H1 (cell line): ENCODE data around the gene PLVAP. TPM values are rescaled to one million over a fixed set of nuclear protein-coding genes. Genes with fewer than 3 reads are reported as not detected.

Experiments used
- CTCF ChIA-PET: fragments of 300-600 bp; sonication (Branson Sonifier 250); formaldehyde crosslinking; loops from one replicate; lab custom pipeline; 2021; ENCODE audit not compliant: partially characterized antibody; lab: Charles Lee
- POLR2A ChIA-PET: fragments of 300-600 bp; sonication (Branson Sonifier 250); formaldehyde crosslinking; loops from one replicate; lab custom pipeline; 2021; ENCODE audit warnings: inconsistent platforms; ENCODE audit not compliant: partially characterized antibody; lab: Charles Lee
- DNase-seq, 2 experiments: peaks; one replicate each; pipeline versions ENCODE4 v3.0.0 to v3.0.0-alpha.2; 2010 to 2022; ENCODE audit warnings: low spot score in 2 of 2, low read depth in 1 of 2, mixed read lengths in 1 of 2
- FAIRE-seq: peaks from 2 replicates; lab custom pipeline; 2011; peaks lifted over from hg19 to GRCh38; lab: Jason Lieb, UNC
- H2AFZ ChIP-seq: 2 replicates; pipeline ENCODE4 v1.8.1; 2012; ENCODE audit warnings: low read length, inconsistent platforms
- H2AK5ac ChIP-seq: 2 replicates; pipeline ENCODE4 v1.6.1; 2013; ENCODE audit warnings: low read depth, low read length
- H2BK120ac ChIP-seq: replicated peaks from 2 replicates; pipeline ENCODE3; 2013; ENCODE audit warnings: low read depth, low read length, inconsistent platforms
- H2BK12ac ChIP-seq: 2 replicates; pipeline ENCODE4 v1.6.1; 2013; ENCODE audit warnings: low read depth, low read length
- H2BK15ac ChIP-seq: 2 replicates; pipeline ENCODE4 v1.6.1; 2013; ENCODE audit warnings: low read length
- H2BK20ac ChIP-seq: 2 replicates; pipeline ENCODE4 v1.6.1; 2013; ENCODE audit warnings: low read length
- H2BK5ac ChIP-seq: 2 replicates; pipeline ENCODE4 v1.6.1; 2013; ENCODE audit warnings: low read depth, low read length
- H3K14ac ChIP-seq: 2 replicates; pipeline ENCODE4 v1.6.1; 2013; ENCODE audit warnings: inconsistent platforms; ENCODE audit not compliant: insufficient read length
- H3K18ac ChIP-seq: 2 replicates; pipeline ENCODE4 v1.6.1; 2013; ENCODE audit warnings: low read length; ENCODE audit errors: extremely low read depth
- H3K23ac ChIP-seq: 2 replicates; pipeline ENCODE4 v1.6.1; 2013; ENCODE audit warnings: inconsistent platforms; ENCODE audit not compliant: insufficient read length
- H3K23me2 ChIP-seq: 2 replicates; pipeline ENCODE4 v1.6.1; 2013; ENCODE audit warnings: low read depth, low read length
- H3K27ac ChIP-seq: 2 replicates; pipeline ENCODE4 v1.6.1; 2011; ENCODE audit warnings: low read depth, low read length, inconsistent platforms
- H3K27me3 ChIP-seq, 4 experiments: replicated peaks in 1 of 4; 1 replicate in 1 of 4; 2 replicates in 3 of 4; pipeline versions ENCODE4 v1.6.1 to v1.8.1; 2011 to 2013; ENCODE audit warnings: low read length in 3 of 4, mild to moderate bottlenecking in 3 of 4, inconsistent platforms in 2 of 4, mixed read lengths in 2 of 4, moderate library complexity in 1 of 4; ENCODE audit not compliant: control insufficient read depth in 3 of 4, insufficient read depth in 3 of 4; ENCODE audit errors: extremely low read depth in 1 of 4
- H3K36me3 ChIP-seq, 4 experiments: 2 replicates each; pipeline versions ENCODE4 v1.6.1 to v1.8.1; 2011 to 2013; ENCODE audit warnings: mild to moderate bottlenecking in 4 of 4, low read length in 3 of 4, moderate library complexity in 2 of 4, control low read depth in 1 of 4, inconsistent platforms in 1 of 4; ENCODE audit not compliant: insufficient read depth in 4 of 4, control insufficient read depth in 2 of 4
- H3K4ac ChIP-seq: replicated peaks from 2 replicates; pipeline ENCODE3; 2013; ENCODE audit warnings: low read length, low read depth, mixed read lengths, inconsistent platforms; ENCODE audit not compliant: insufficient read length
- H3K4me1 ChIP-seq, 4 experiments: replicated peaks in 1 of 4; 1 replicate in 1 of 4; 2 replicates in 3 of 4; pipeline versions ENCODE4 v1.6.1 to v1.8.1; 2011 to 2013; ENCODE audit warnings: low read length in 3 of 4, inconsistent platforms in 2 of 4, mixed read lengths in 1 of 4; ENCODE audit not compliant: insufficient read depth in 4 of 4, control insufficient read depth in 3 of 4
- H3K4me2 ChIP-seq, 2 experiments: 2 replicates each; pipeline versions ENCODE4 v1.6.1 to v1.8.1; 2011 to 2013; ENCODE audit warnings: low read depth in 2 of 2, low read length in 2 of 2, control low read depth in 1 of 2, inconsistent platforms in 1 of 2, mild to moderate bottlenecking in 1 of 2; ENCODE audit not compliant: insufficient read depth in 1 of 2
- H3K4me3 ChIP-seq, 4 experiments: fragments of 200-600, 300-600 bp in 1 of 4; sonication (generic), shearing (Covaris generic), sonication (Bioruptor Twin) in 1 of 4; 2 replicates each; pipeline versions ENCODE4 v1.5.1 to v1.8.1; 2011 to 2016; ENCODE audit warnings: low read length in 4 of 4, low read depth in 3 of 4, control low read depth in 2 of 4, inconsistent platforms in 2 of 4, mild to moderate bottlenecking in 2 of 4, mixed read lengths in 1 of 4, moderate library complexity in 1 of 4; ENCODE audit not compliant: insufficient read depth in 2 of 4; ENCODE audit errors: extremely low read depth in 1 of 4
- H3K56ac ChIP-seq: replicated peaks from 2 replicates; pipeline ENCODE3; 2013; ENCODE audit warnings: low read depth, mild to moderate bottlenecking, mixed read lengths, low read length, inconsistent platforms; ENCODE audit not compliant: insufficient read length
- H3K79me1 ChIP-seq: 2 replicates; pipeline ENCODE4 v1.6.1; 2013; ENCODE audit warnings: low read depth, low read length, control low read depth
- H3K79me2 ChIP-seq, 2 experiments: 2 replicates each; pipeline versions ENCODE4 v1.6.1 to v1.8.1; 2012 to 2013; ENCODE audit warnings: low read length in 2 of 2, mild to moderate bottlenecking in 2 of 2, inconsistent platforms in 1 of 2; ENCODE audit not compliant: insufficient read depth in 2 of 2, control insufficient read depth in 1 of 2
- H3K9ac ChIP-seq, 4 experiments: replicated peaks in 1 of 4; 1 replicate in 1 of 4; 2 replicates in 3 of 4; pipeline versions ENCODE4 v1.6.1 to v1.8.1; 2011 to 2013; ENCODE audit warnings: low read depth in 3 of 4, low read length in 3 of 4, control low read depth in 2 of 4, mild to moderate bottlenecking in 2 of 4, moderate library complexity in 2 of 4, inconsistent platforms in 1 of 4; ENCODE audit errors: extremely low read depth in 1 of 4
- H3K9me3 ChIP-seq, 2 experiments: 2 replicates each; pipeline versions ENCODE4 v1.6.1 to v1.8.1; 2012 to 2013; ENCODE audit warnings: mild to moderate bottlenecking in 2 of 2, moderate library complexity in 2 of 2, control low read depth in 1 of 2, inconsistent platforms in 1 of 2, low read depth in 1 of 2, low read length in 1 of 2, mixed read lengths in 1 of 2; ENCODE audit not compliant: insufficient read depth in 2 of 2
- H4K20me1 ChIP-seq, 2 experiments: replicated peaks in 1 of 2; 2 replicates each; pipeline versions ENCODE3 to v1.8.1; 2011 to 2013; ENCODE audit warnings: inconsistent platforms in 2 of 2, low read length in 2 of 2, mild to moderate bottlenecking in 1 of 2; ENCODE audit not compliant: insufficient read depth in 2 of 2, control insufficient read depth in 1 of 2
- H4K5ac ChIP-seq: 2 replicates; pipeline ENCODE4 v1.6.1; 2013; ENCODE audit warnings: low read length, low read depth, mixed read lengths, inconsistent platforms; ENCODE audit not compliant: insufficient read length
- H4K8ac ChIP-seq: 2 replicates; pipeline ENCODE4 v1.8.0; 2013; ENCODE audit warnings: mild to moderate bottlenecking, moderate library complexity, low read length, inconsistent platforms; ENCODE audit not compliant: insufficient read depth; ENCODE audit errors: extremely low read depth
- H4K91ac ChIP-seq: replicated peaks from 2 replicates; pipeline ENCODE3; 2013; ENCODE audit warnings: low read length, mixed read lengths, inconsistent platforms; ENCODE audit not compliant: insufficient read length
- CBX8 ChIP-seq: fragments of 300-800, 300-1000 bp; sonication (generic); IDR thresholded peaks from 2 replicates; pipeline ENCODE4 v1.7.1; 2016; ENCODE audit warnings: low read depth, low read length, borderline replicate concordance
- CHD1 ChIP-seq: IDR thresholded peaks from 2 replicates; pipeline ENCODE4 v1.6.1; 2012; ENCODE audit warnings: low read depth, low read length, improper control_type of control experiment
- CTBP2 ChIP-seq: IDR thresholded peaks from 2 replicates; pipeline ENCODE4 v1.7.0; 2011; ENCODE audit warnings: borderline replicate concordance, mild to moderate bottlenecking, moderate library complexity, mixed read lengths, low read length; ENCODE audit not compliant: insufficient read depth, insufficient read length
- POLR2AphosphoS5 ChIP-seq: IDR thresholded peaks from 2 replicates; pipeline ENCODE4 v1.6.1; 2011; ENCODE audit warnings: low read depth, low read length
- SP1 ChIP-seq: IDR thresholded peaks from 2 replicates; pipeline ENCODE4 v1.6.1; 2011; ENCODE audit warnings: low read depth, low read length
- SUZ12 ChIP-seq: fragments of 200-600 bp; sonication (generic); IDR thresholded peaks from 2 replicates; pipeline ENCODE4 v1.6.1; 2012; ENCODE audit warnings: mild to moderate bottlenecking, inconsistent platforms, low read length, moderate library complexity, mixed read lengths
- YY1 ChIP-seq: IDR thresholded peaks from 2 replicates; pipeline ENCODE4 v1.6.1; 2011; ENCODE audit warnings: low read depth, mild to moderate bottlenecking, low read length
- ZNF274 ChIP-seq: IDR thresholded peaks from 2 replicates; pipeline ENCODE4 v1.7.0; 2012; ENCODE audit warnings: low read length, borderline replicate concordance; ENCODE audit errors: extremely low read depth
- WGBS, 2 experiments: shearing (Covaris generic) in 1 of 2; methylation state at CpG; one replicate each; pipeline versions ENCODE4 v1.1.6 to v1.1.7; 2013 to 2015; ENCODE audit warnings: low lambda C conversion rate in 2 of 2, mixed read lengths in 2 of 2, inconsistent platforms in 1 of 2, low coverage in 1 of 2, missing lambda C conversion rate in 1 of 2; ENCODE audit not compliant: insufficient replicate concordance in 2 of 2, insufficient coverage in 1 of 2, insufficient read length in 1 of 2; ENCODE audit errors: extremely low coverage in 1 of 2, missing lambda C conversion rate in 1 of 2; 5-methylcytosine and 5-hydroxymethylcytosine counted together
- polyA plus RNA-seq, 7 experiments: library from polyadenylated mRNA; depleted of rRNA in 3 of 7; stranded (reverse) in 5 of 7; unstranded in 2 of 7; fragments of >200 nt in 5 of 7; fragments of 200-250 nt in 2 of 7; gene quantifications; 1 replicate in 5 of 7; 2 replicates in 1 of 7; 4 replicates in 1 of 7; pipeline versions ENCODE4 v1.2.1 to v1.2.3, GENCODE V29; 2011 to 2013; ENCODE audit warnings: missing spikeins in 2 of 7, mixed read lengths in 2 of 7
- total RNA-seq: library from RNA; stranded (reverse); fragmentation: NEBNext Ultra II Directional; extraction: Animal tissue kit (Norgen Biotek cat#: 25700); gene quantifications from 2 replicates; pipeline ENCODE4 v1.2.1, GENCODE V29; 2021
- TF ChIP-seq, protein P1 (sequence below): IDR thresholded peaks from 2 replicates; pipeline ENCODE4 v1.6.1; 2011; ENCODE audit warnings: low read depth, mild to moderate bottlenecking, low read length; ENCODE audit not compliant: insufficient read depth

PLVAP gene
- total and polyA plus RNA-seq, 2 of the 8 experiments (the other 6 are each of a cell fraction or from before 2014, with no cell fraction given) = 0.32 TPM; not detected in 1

DNA sequence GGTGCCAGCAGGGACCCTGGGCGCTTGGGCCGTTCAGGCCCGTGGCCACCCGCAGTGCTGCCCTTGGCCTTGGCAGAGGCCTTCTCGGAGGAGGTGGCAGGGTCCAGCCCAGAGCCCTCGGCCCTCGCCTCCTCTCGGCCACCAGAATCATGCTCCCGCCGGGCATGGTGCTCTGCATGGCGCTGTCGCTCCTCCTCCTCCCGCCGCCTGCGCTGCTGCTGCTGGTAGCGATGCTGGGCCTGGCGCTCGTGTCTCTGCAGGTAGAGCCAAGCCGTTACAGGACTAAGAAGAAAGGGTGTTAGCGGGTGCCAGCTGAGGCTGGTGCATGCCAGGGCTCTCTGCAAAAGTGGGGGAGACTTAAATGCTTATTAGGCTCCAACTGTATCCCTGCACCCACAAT, 52.0 kb downstream of the PLVAP start:
- ChIA-PET CTCF (interaction anchor here (0.6 to 3.3 kb wide), 7 partner anchors 10 to 230 kb away, joined by 3 to 10 read pairs (median 4); partner anchors contain the start of gene ANO8), POLR2A (interaction anchor here (0.5 to 17.1 kb wide), 4 partner anchors 13 to 110 kb away, joined by 3 to 329 read pairs (median 52); partner anchors contain the start of genes ABHD8, ANO8, DDA1 and GTPBP3)
- Histone ChIP-seq H2AK5ac (no peak overlapping the region), H2AFZ (no peak overlapping the region), H3K18ac (no peak overlapping the region), H2BK15ac (no peak overlapping the region), H3K4me3 (no peak overlapping the region), H3K56ac (no peak overlapping the region), H3K79me1 (peaks cover 2% of the 10 kb centered on the region; the same call in 1 of the 2 replicates), H2BK20ac (no peak overlapping the region), H4K8ac (no peak overlapping the region), H3K23ac (no peak overlapping the region), H4K91ac (no peak overlapping the region), H3K27ac (no peak overlapping the region), H3K27me3 (no peaks in the 10 kb centered on the region; a peak in 1 of 7 replicates), H3K14ac (no peak overlapping the region), H3K4me2 (no peak overlapping the region), H2BK5ac (no peak overlapping the region), H3K9ac (no peak overlapping the region), H4K5ac (no peak overlapping the region), H4K20me1 (peaks cover 3 to 4% of the 10 kb centered on the region in 2 experiments), H2BK120ac (no peak overlapping the region), H3K79me2 (no peaks in the 10 kb centered on the region), H3K4ac (no peak overlapping the region), H3K23me2 (peaks cover 6% of the 10 kb centered on the region; the same call in 1 of the 2 replicates), H3K4me1 (peaks cover 0 to 22% (median 15%) of the 10 kb centered on the region in 4 experiments; a peak in 6 of 7 replicates), H3K9me3 (no peaks in the 10 kb centered on the region), H2BK12ac (no peak overlapping the region), H3K36me3 (peaks cover 0 to 26% (median 12%) of the 10 kb centered on the region in 4 experiments; a peak in 5 of 8 replicates)
- FAIRE-seq = no peak
- DNase-seq = no peak
- 91% methylated on average over 20 of the region's 20 CpGs; no CpG with 5 or more reads in 1 of the 2 experiments for WGBS, 2 experiments
- TF ChIP-seq SP1 (no peak), CTBP2 (no peak), CBX8 (no peak), CHD1 (no peak), POLR2AphosphoS5 (no peak), YY1 (no peak), SUZ12 (no peak), ZNF274 (no peak)
- TF ChIP-seq, protein P1, sequence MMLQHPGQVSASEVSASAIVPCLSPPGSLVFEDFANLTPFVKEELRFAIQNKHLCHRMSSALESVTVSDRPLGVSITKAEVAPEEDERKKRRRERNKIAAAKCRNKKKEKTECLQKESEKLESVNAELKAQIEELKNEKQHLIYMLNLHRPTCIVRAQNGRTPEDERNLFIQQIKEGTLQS = no peak
